ENCODE measurements around the gene ELFN2.

The ELFN2 gene

GRCh38 chr22:37379085-37379484 lies 48.2 kb downstream of the ELFN2 start:
- DNase-seq = no peak

GRCh38 chr22:37378642-37379058 lies 48.6 kb downstream of the ELFN2 start:
- DNase-seq = no peak

- no peak for DNase-seq
Observed at GRCh38 chr22:37377927-37378326, 49.4 kb downstream of the ELFN2 start.

- no peak for DNase-seq
Observed at GRCh38 chr22:37377138-37377537, 50.1 kb downstream of the ELFN2 start.

- DNase-seq = no peak
Observed at GRCh38 chr22:37376643-37377042, 50.6 kb downstream of the ELFN2 start.

GRCh38 chr22:37375801-37376200 lies 51.5 kb downstream of the ELFN2 start:
- DNase-seq = no peak

GRCh38 chr22:37374571-37374970 lies 52.7 kb downstream of the ELFN2 start:
- no peak for DNase-seq

GRCh38 chr22:37373451-37373850 lies 53.8 kb downstream of the ELFN2 start:
- DNase-seq = no peak

GRCh38 chr22:37371911-37372310 lies 55.4 kb downstream of the ELFN2 start:
- DNase-seq = no peak

GRCh38 chr22:37371491-37371890 lies 55.8 kb downstream of the ELFN2 start:
- DNase-seq = no peak

- DNase-seq = no peak
Observed at GRCh38 chr22:37370306-37370979, 56.8 kb downstream of the ELFN2 start.

GRCh38 chr22:37369483-37369882 lies 57.8 kb downstream of the ELFN2 start:
- DNase-seq = no peak

- no peak for DNase-seq
Observed at GRCh38 chr22:37368058-37368457, 59.2 kb downstream of the ELFN2 start.

- DNase-seq = no peak
Observed at GRCh38 chr22:37366601-37367000, 60.7 kb downstream of the ELFN2 start.

GRCh38 chr22:37365950-37366349 lies 61.3 kb downstream of the ELFN2 start:
- DNase-seq = no peak

- no peak for DNase-seq
Observed at GRCh38 chr22:37363261-37363992, 63.9 kb downstream of the ELFN2 start.

GRCh38 chr22:37362621-37363020 lies 64.7 kb downstream of the ELFN2 start:
- DNase-seq = no peak

- no peak for DNase-seq
Observed at GRCh38 chr22:37358917-37359316, 68.4 kb downstream of the ELFN2 start.

- DNase-seq = no peak
Observed at GRCh38 chr22:37358386-37358785, 68.9 kb downstream of the ELFN2 start.

- no peak for DNase-seq
Observed at GRCh38 chr22:37357446-37358075, 69.7 kb downstream of the ELFN2 start.

GRCh38 chr22:37356922-37357321 lies 70.4 kb downstream of the ELFN2 start:
- no peak for DNase-seq

- no peak for DNase-seq
Observed at GRCh38 chr22:37355174-37355573, 72.1 kb downstream of the ELFN2 start.

- DNase-seq = no peak
Observed at GRCh38 chr22:37354670-37355069, 72.6 kb downstream of the ELFN2 start.

- DNase-seq = no peak
Observed at GRCh38 chr22:37354261-37354660, 73.0 kb downstream of the ELFN2 start.
